H1 (cell line): ENCODE data around the gene ELMO1. TPM values are rescaled to one million over a fixed set of nuclear protein-coding genes. Genes with fewer than 3 reads are reported as not detected.
A peak's percentile ranks its signal among the peaks of the same experiment; 100 is the strongest.

ENCODE experiments used
- CTCF ChIA-PET: fragments of 300-600 bp; sonication (Branson Sonifier 250); formaldehyde crosslinking; loops from one replicate; lab custom pipeline; 2021; ENCODE audit not compliant: partially characterized antibody; lab: Charles Lee
- POLR2A ChIA-PET: fragments of 300-600 bp; sonication (Branson Sonifier 250); formaldehyde crosslinking; loops from one replicate; lab custom pipeline; 2021; ENCODE audit warnings: inconsistent platforms; ENCODE audit not compliant: partially characterized antibody; lab: Charles Lee
- DNase-seq, 2 experiments: peaks; one replicate each; pipeline versions ENCODE4 v3.0.0 to v3.0.0-alpha.2; 2010 to 2022; ENCODE audit warnings: low spot score in 2 of 2, low read depth in 1 of 2, mixed read lengths in 1 of 2
- FAIRE-seq: peaks from 2 replicates; lab custom pipeline; 2011; peaks lifted over from hg19 to GRCh38; lab: Jason Lieb, UNC
- H2AFZ ChIP-seq: 2 replicates; pipeline ENCODE4 v1.8.1; 2012; ENCODE audit warnings: low read length, inconsistent platforms
- H2AK5ac ChIP-seq: 2 replicates; pipeline ENCODE4 v1.6.1; 2013; ENCODE audit warnings: low read depth, low read length
- H2BK120ac ChIP-seq: replicated peaks from 2 replicates; pipeline ENCODE3; 2013; ENCODE audit warnings: low read depth, low read length, inconsistent platforms
- H2BK12ac ChIP-seq: 2 replicates; pipeline ENCODE4 v1.6.1; 2013; ENCODE audit warnings: low read depth, low read length
- H2BK15ac ChIP-seq: 2 replicates; pipeline ENCODE4 v1.6.1; 2013; ENCODE audit warnings: low read length
- H2BK20ac ChIP-seq: 2 replicates; pipeline ENCODE4 v1.6.1; 2013; ENCODE audit warnings: low read length
- H2BK5ac ChIP-seq: 2 replicates; pipeline ENCODE4 v1.6.1; 2013; ENCODE audit warnings: low read depth, low read length
- H3K14ac ChIP-seq: 2 replicates; pipeline ENCODE4 v1.6.1; 2013; ENCODE audit warnings: inconsistent platforms; ENCODE audit not compliant: insufficient read length
- H3K18ac ChIP-seq: 2 replicates; pipeline ENCODE4 v1.6.1; 2013; ENCODE audit warnings: low read length; ENCODE audit errors: extremely low read depth
- H3K23ac ChIP-seq: 2 replicates; pipeline ENCODE4 v1.6.1; 2013; ENCODE audit warnings: inconsistent platforms; ENCODE audit not compliant: insufficient read length
- H3K23me2 ChIP-seq: 2 replicates; pipeline ENCODE4 v1.6.1; 2013; ENCODE audit warnings: low read depth, low read length
- H3K27ac ChIP-seq: 2 replicates; pipeline ENCODE4 v1.6.1; 2011; ENCODE audit warnings: low read depth, low read length, inconsistent platforms
- H3K27me3 ChIP-seq, 4 experiments: replicated peaks in 1 of 4; 1 replicate in 1 of 4; 2 replicates in 3 of 4; pipeline versions ENCODE4 v1.6.1 to v1.8.1; 2011 to 2013; ENCODE audit warnings: low read length in 3 of 4, mild to moderate bottlenecking in 3 of 4, inconsistent platforms in 2 of 4, mixed read lengths in 2 of 4, moderate library complexity in 1 of 4; ENCODE audit not compliant: control insufficient read depth in 3 of 4, insufficient read depth in 3 of 4; ENCODE audit errors: extremely low read depth in 1 of 4
- H3K36me3 ChIP-seq, 4 experiments: 2 replicates each; pipeline versions ENCODE4 v1.6.1 to v1.8.1; 2011 to 2013; ENCODE audit warnings: mild to moderate bottlenecking in 4 of 4, low read length in 3 of 4, moderate library complexity in 2 of 4, control low read depth in 1 of 4, inconsistent platforms in 1 of 4; ENCODE audit not compliant: insufficient read depth in 4 of 4, control insufficient read depth in 2 of 4
- H3K4ac ChIP-seq: replicated peaks from 2 replicates; pipeline ENCODE3; 2013; ENCODE audit warnings: low read length, low read depth, mixed read lengths, inconsistent platforms; ENCODE audit not compliant: insufficient read length
- H3K4me1 ChIP-seq, 4 experiments: replicated peaks in 1 of 4; 1 replicate in 1 of 4; 2 replicates in 3 of 4; pipeline versions ENCODE4 v1.6.1 to v1.8.1; 2011 to 2013; ENCODE audit warnings: low read length in 3 of 4, inconsistent platforms in 2 of 4, mixed read lengths in 1 of 4; ENCODE audit not compliant: insufficient read depth in 4 of 4, control insufficient read depth in 3 of 4
- H3K4me2 ChIP-seq, 2 experiments: 2 replicates each; pipeline versions ENCODE4 v1.6.1 to v1.8.1; 2011 to 2013; ENCODE audit warnings: low read depth in 2 of 2, low read length in 2 of 2, control low read depth in 1 of 2, inconsistent platforms in 1 of 2, mild to moderate bottlenecking in 1 of 2; ENCODE audit not compliant: insufficient read depth in 1 of 2
- H3K4me3 ChIP-seq, 4 experiments: fragments of 200-600, 300-600 bp in 1 of 4; sonication (generic), shearing (Covaris generic), sonication (Bioruptor Twin) in 1 of 4; 2 replicates each; pipeline versions ENCODE4 v1.5.1 to v1.8.1; 2011 to 2016; ENCODE audit warnings: low read length in 4 of 4, low read depth in 3 of 4, control low read depth in 2 of 4, inconsistent platforms in 2 of 4, mild to moderate bottlenecking in 2 of 4, mixed read lengths in 1 of 4, moderate library complexity in 1 of 4; ENCODE audit not compliant: insufficient read depth in 2 of 4; ENCODE audit errors: extremely low read depth in 1 of 4
- H3K56ac ChIP-seq: replicated peaks from 2 replicates; pipeline ENCODE3; 2013; ENCODE audit warnings: low read depth, mild to moderate bottlenecking, mixed read lengths, low read length, inconsistent platforms; ENCODE audit not compliant: insufficient read length
- H3K79me1 ChIP-seq: 2 replicates; pipeline ENCODE4 v1.6.1; 2013; ENCODE audit warnings: low read depth, low read length, control low read depth
- H3K79me2 ChIP-seq, 2 experiments: 2 replicates each; pipeline versions ENCODE4 v1.6.1 to v1.8.1; 2012 to 2013; ENCODE audit warnings: low read length in 2 of 2, mild to moderate bottlenecking in 2 of 2, inconsistent platforms in 1 of 2; ENCODE audit not compliant: insufficient read depth in 2 of 2, control insufficient read depth in 1 of 2
- H3K9ac ChIP-seq, 4 experiments: replicated peaks in 1 of 4; 1 replicate in 1 of 4; 2 replicates in 3 of 4; pipeline versions ENCODE4 v1.6.1 to v1.8.1; 2011 to 2013; ENCODE audit warnings: low read depth in 3 of 4, low read length in 3 of 4, control low read depth in 2 of 4, mild to moderate bottlenecking in 2 of 4, moderate library complexity in 2 of 4, inconsistent platforms in 1 of 4; ENCODE audit errors: extremely low read depth in 1 of 4
- H3K9me3 ChIP-seq, 2 experiments: 2 replicates each; pipeline versions ENCODE4 v1.6.1 to v1.8.1; 2012 to 2013; ENCODE audit warnings: mild to moderate bottlenecking in 2 of 2, moderate library complexity in 2 of 2, control low read depth in 1 of 2, inconsistent platforms in 1 of 2, low read depth in 1 of 2, low read length in 1 of 2, mixed read lengths in 1 of 2; ENCODE audit not compliant: insufficient read depth in 2 of 2
- H4K20me1 ChIP-seq, 2 experiments: replicated peaks in 1 of 2; 2 replicates each; pipeline versions ENCODE3 to v1.8.1; 2011 to 2013; ENCODE audit warnings: inconsistent platforms in 2 of 2, low read length in 2 of 2, mild to moderate bottlenecking in 1 of 2; ENCODE audit not compliant: insufficient read depth in 2 of 2, control insufficient read depth in 1 of 2
- H4K5ac ChIP-seq: 2 replicates; pipeline ENCODE4 v1.6.1; 2013; ENCODE audit warnings: low read length, low read depth, mixed read lengths, inconsistent platforms; ENCODE audit not compliant: insufficient read length
- H4K8ac ChIP-seq: 2 replicates; pipeline ENCODE4 v1.8.0; 2013; ENCODE audit warnings: mild to moderate bottlenecking, moderate library complexity, low read length, inconsistent platforms; ENCODE audit not compliant: insufficient read depth; ENCODE audit errors: extremely low read depth
- H4K91ac ChIP-seq: replicated peaks from 2 replicates; pipeline ENCODE3; 2013; ENCODE audit warnings: low read length, mixed read lengths, inconsistent platforms; ENCODE audit not compliant: insufficient read length
- MAFK ChIP-seq: IDR thresholded peaks from 2 replicates; pipeline ENCODE4 v1.6.1; 2012; ENCODE audit warnings: low read depth, mild to moderate bottlenecking, improper control_type of control experiment, low read length
- SP4 ChIP-seq: IDR thresholded peaks from 2 replicates; pipeline ENCODE4 v1.6.1; 2012; ENCODE audit warnings: low read length, inconsistent platforms
- TAF7 ChIP-seq: optimal IDR thresholded peaks from 2 replicates; pipeline ENCODE3; 2011; ENCODE audit warnings: low read depth, mild to moderate bottlenecking, inconsistent platforms, low read length, moderate library complexity, borderline replicate concordance
- TCF12 ChIP-seq: IDR thresholded peaks from 2 replicates; pipeline ENCODE4 v1.6.1; 2011; ENCODE audit warnings: low read depth, mild to moderate bottlenecking, low read length
- YY1 ChIP-seq: IDR thresholded peaks from 2 replicates; pipeline ENCODE4 v1.6.1; 2011; ENCODE audit warnings: low read depth, mild to moderate bottlenecking, low read length
- WGBS, 2 experiments: shearing (Covaris generic) in 1 of 2; methylation state at CpG; one replicate each; pipeline versions ENCODE4 v1.1.6 to v1.1.7; 2013 to 2015; ENCODE audit warnings: low lambda C conversion rate in 2 of 2, mixed read lengths in 2 of 2, inconsistent platforms in 1 of 2, low coverage in 1 of 2, missing lambda C conversion rate in 1 of 2; ENCODE audit not compliant: insufficient replicate concordance in 2 of 2, insufficient coverage in 1 of 2, insufficient read length in 1 of 2; ENCODE audit errors: extremely low coverage in 1 of 2, missing lambda C conversion rate in 1 of 2; 5-methylcytosine and 5-hydroxymethylcytosine counted together
- polyA plus RNA-seq, 7 experiments: library from polyadenylated mRNA; depleted of rRNA in 3 of 7; stranded (reverse) in 5 of 7; unstranded in 2 of 7; fragments of >200 nt in 5 of 7; fragments of 200-250 nt in 2 of 7; gene quantifications; 1 replicate in 5 of 7; 2 replicates in 1 of 7; 4 replicates in 1 of 7; pipeline versions ENCODE4 v1.2.1 to v1.2.3, GENCODE V29; 2011 to 2013; ENCODE audit warnings: missing spikeins in 2 of 7, mixed read lengths in 2 of 7
- total RNA-seq: library from RNA; stranded (reverse); fragmentation: NEBNext Ultra II Directional; extraction: Animal tissue kit (Norgen Biotek cat#: 25700); gene quantifications from 2 replicates; pipeline ENCODE4 v1.2.1, GENCODE V29; 2021

ELMO1 gene
- total and polyA plus RNA-seq, 2 of the 8 experiments (the other 6 are each of a cell fraction or from before 2014, with no cell fraction given), result 18.4 to 21.0 TPM

GRCh38 chr7:37112218-37112617 is 336.4 kb downstream of the ELMO1 start:
- Histone ChIP-seq H4K8ac (no peak overlapping the region), H3K56ac (no peak overlapping the region), H2BK5ac (no peak overlapping the region), H3K23ac (no peak overlapping the region), H4K20me1 (no peaks in the 10 kb centered on the region), H2BK120ac (no peak overlapping the region), H3K4me2 (no peak overlapping the region), H2BK12ac (no peak overlapping the region), H3K18ac (no peak overlapping the region), H3K14ac (no peak overlapping the region), H3K79me1 (no peaks in the 10 kb centered on the region), H3K4me1 (peaks cover 0 to 7% (median 2%) of the 10 kb centered on the region in 4 experiments; a peak in 3 of 7 replicates), H3K36me3 (no peaks in the 10 kb centered on the region), H2AK5ac (no peak overlapping the region), H3K27me3 (no peaks in the 10 kb centered on the region), H2BK20ac (no peak overlapping the region), H3K79me2 (no peaks in the 10 kb centered on the region), H3K27ac (no peak overlapping the region), H4K5ac (no peak overlapping the region), H2BK15ac (no peak overlapping the region), H4K91ac (no peak overlapping the region), H3K23me2 (no peaks in the 10 kb centered on the region), H2AFZ (no peak overlapping the region), H3K9ac (no peak overlapping the region), H3K4me3 (no peak overlapping the region), H3K9me3 (no peaks in the 10 kb centered on the region), H3K4ac (no peak overlapping the region)
- 87% methylated on average over 2 of the region's 2 CpGs; no CpG with 5 or more reads in 1 of the 2 experiments for WGBS, 2 experiments
- TF ChIP-seq TAF7 (no peak), YY1 (no peak), TCF12 (no peak), MAFK (peak; percentile 78), SP4 (no peak)
- DNase-seq (no peak), FAIRE-seq (no peak)
- POLR2A ChIA-PET, result no interaction called here
- CTCF ChIA-PET, result interaction anchor here (0.7 to 1.3 kb wide), 2 partner anchors 61 to 69 kb away, joined by 3 to 5 read pairs; no protein-coding TSS in a partner anchor
